Measurements from ENCODE around the gene LUZP1.

- TF ChIP-seq, protein P1, sequence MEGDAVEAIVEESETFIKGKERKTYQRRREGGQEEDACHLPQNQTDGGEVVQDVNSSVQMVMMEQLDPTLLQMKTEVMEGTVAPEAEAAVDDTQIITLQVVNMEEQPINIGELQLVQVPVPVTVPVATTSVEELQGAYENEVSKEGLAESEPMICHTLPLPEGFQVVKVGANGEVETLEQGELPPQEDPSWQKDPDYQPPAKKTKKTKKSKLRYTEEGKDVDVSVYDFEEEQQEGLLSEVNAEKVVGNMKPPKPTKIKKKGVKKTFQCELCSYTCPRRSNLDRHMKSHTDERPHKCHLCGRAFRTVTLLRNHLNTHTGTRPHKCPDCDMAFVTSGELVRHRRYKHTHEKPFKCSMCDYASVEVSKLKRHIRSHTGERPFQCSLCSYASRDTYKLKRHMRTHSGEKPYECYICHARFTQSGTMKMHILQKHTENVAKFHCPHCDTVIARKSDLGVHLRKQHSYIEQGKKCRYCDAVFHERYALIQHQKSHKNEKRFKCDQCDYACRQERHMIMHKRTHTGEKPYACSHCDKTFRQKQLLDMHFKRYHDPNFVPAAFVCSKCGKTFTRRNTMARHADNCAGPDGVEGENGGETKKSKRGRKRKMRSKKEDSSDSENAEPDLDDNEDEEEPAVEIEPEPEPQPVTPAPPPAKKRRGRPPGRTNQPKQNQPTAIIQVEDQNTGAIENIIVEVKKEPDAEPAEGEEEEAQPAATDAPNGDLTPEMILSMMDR (conservative IDR thresholded peaks at IDR 0.05 in 1 of 2, IDR thresholded peaks at IDR 0.05 in 1 of 2; ENCODE audit: low read depth in 1 of 2, low read length in 2 of 2) = no peak
- no peak for TF ChIP-seq EZH2 (IDR thresholded peaks at IDR 0.05; ENCODE audit: low read length, missing control alignments)
Measured at GRCh38 chr1:23057301-23057700, 111.4 kb downstream of the LUZP1 start.

Measured in fibroblast of lung (primary cell).